ENCODE results near the gene EXOSC3. TPM values are rescaled to one million over a fixed set of nuclear protein-coding genes. Genes with fewer than 3 reads are reported as not detected.

Gene EXOSC3
- total and polyA plus RNA-seq, 2 donors (not counting 3 experiments of a cell fraction or from before 2014, with no cell fraction given), result 25.0 to 38.0 TPM

DNA sequence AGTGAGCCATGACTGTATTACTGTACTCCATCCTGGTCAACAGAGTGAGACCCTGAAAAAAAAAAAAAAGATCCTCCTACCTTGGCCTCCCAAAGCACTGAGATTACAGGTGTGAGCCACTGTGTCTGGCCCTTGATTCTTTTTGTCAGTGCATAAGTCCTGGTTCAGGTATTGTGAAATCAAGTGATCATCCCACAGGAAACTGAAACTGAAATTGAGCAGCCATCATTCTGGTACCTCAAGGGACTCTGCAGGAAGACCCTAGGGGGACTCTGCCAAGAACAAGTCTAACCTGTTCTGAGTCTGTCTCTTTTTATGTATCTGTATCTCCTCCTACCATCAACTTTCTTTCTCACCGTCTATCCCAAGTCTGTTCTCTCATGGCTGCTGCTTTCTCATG is 13.8 kb upstream of the EXOSC3 start:
- Histone ChIP-seq H3K27me3 (ENCODE audit: control insufficient read depth in 2 of 2, insufficient read depth in 2 of 2, low read length in 2 of 2) (no peaks in the 10 kb centered on the region), H3K9me1 (replicated peaks; ENCODE audit: control insufficient read depth, extremely low read depth, insufficient read depth, low read length) (no peaks in the 10 kb centered on the region), H3K9me3 (replicated peaks; ENCODE audit: control insufficient read depth, insufficient read depth, low read length) (no peaks in the 10 kb centered on the region), H2AFZ (ENCODE audit: low read depth, low read length) (no peak overlapping the region), H3K9ac (replicated peaks; ENCODE audit: extremely low read depth, insufficient read depth, low read length) (no peak overlapping the region), H3K4me1 (ENCODE audit: control insufficient read depth, extremely low read depth, insufficient read depth, low read length) (peaks cover 14% of the 10 kb centered on the region), H3K4me3 (replicated peaks in 1 of 3; ENCODE audit: insufficient read depth in 1 of 3, low read depth in 1 of 3, low read length in 3 of 3) (no peak overlapping the region), H3K79me2 (ENCODE audit: control insufficient read depth, insufficient read depth, low read length) (peaks cover 28% of the 10 kb centered on the region), H3K36me3 (ENCODE audit: control insufficient read depth in 2 of 2, extremely low read depth in 1 of 2, insufficient read depth in 2 of 2, low read length in 2 of 2) (no peaks in the 10 kb centered on the region), H3K4me2 (ENCODE audit: insufficient read depth, low read length) (no peak overlapping the region), H3K27ac (ENCODE audit: insufficient read depth, low read depth, low read length) (no peak overlapping the region), H4K20me1 (replicated peaks; ENCODE audit: control insufficient read depth, extremely low read depth, insufficient read depth, low read length) (peaks cover 5% of the 10 kb centered on the region)
- no peak for DNase-seq (ENCODE audit: low read depth, low spot score)
- FAIRE-seq, result no peak
- POLR2A ChIA-PET, result no interaction called here
- TF ChIP-seq EZH2 (IDR thresholded peaks at IDR 0.05; ENCODE audit: borderline replicate concordance, low read depth, low read length, severe bottlenecking) (no peak), GATA2 (IDR thresholded peaks at IDR 0.05; ENCODE audit: insufficient read depth, insufficient read length, low read depth, low read length) (no peak), JUN (IDR thresholded peaks at IDR 0.05; ENCODE audit: borderline replicate concordance, insufficient read depth, insufficient read length, low read depth) (no peak)
- TF ChIP-seq, protein P1, sequence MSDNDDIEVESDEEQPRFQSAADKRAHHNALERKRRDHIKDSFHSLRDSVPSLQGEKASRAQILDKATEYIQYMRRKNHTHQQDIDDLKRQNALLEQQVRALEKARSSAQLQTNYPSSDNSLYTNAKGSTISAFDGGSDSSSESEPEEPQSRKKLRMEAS (IDR thresholded peaks at IDR 0.05; ENCODE audit: insufficient read depth, insufficient read length), result no peak
- no TSS peak for BruUV-seq (replicated peaks)
- dilution Hi-C loops (cut with MboI; ENCODE audit: extremely low pct_ligation_motif_present, low sequenced_read_pairs), result no loop called here
- intact Hi-C loops (cut with micrococcal nuclease), result no loop called here
- CTCF ChIA-PET, result no interaction called here

DNA sequence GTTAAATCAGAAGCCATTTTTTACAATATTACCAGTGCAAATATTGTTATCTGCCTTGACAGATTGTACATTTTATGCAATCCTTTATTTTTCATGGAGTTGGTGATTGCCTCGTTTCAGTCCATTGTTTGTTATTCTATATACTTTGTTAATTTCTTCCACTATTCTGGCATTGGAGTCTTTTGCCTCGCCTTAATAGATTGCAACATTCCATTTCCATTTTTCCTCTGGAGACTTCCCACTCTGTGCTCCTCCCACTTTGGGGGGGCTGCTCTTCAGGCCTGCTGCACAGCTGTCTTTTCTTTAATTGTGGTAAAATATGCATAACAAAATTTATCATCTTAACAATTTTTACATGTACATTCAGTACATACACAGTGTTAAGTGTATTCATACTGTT is 11.4 kb upstream of the EXOSC3 start:
- BruUV-seq (replicated peaks), result no TSS peak
- Histone ChIP-seq H3K79me2 (ENCODE audit: control insufficient read depth, insufficient read depth, low read length) (peaks cover 4% of the 10 kb centered on the region), H3K4me2 (ENCODE audit: insufficient read depth, low read length) (no peak overlapping the region), H3K9ac (replicated peaks; ENCODE audit: extremely low read depth, insufficient read depth, low read length) (no peak overlapping the region), H3K9me1 (replicated peaks; ENCODE audit: control insufficient read depth, extremely low read depth, insufficient read depth, low read length) (no peaks in the 10 kb centered on the region), H4K20me1 (replicated peaks; ENCODE audit: control insufficient read depth, extremely low read depth, insufficient read depth, low read length) (no peaks in the 10 kb centered on the region), H3K36me3 (ENCODE audit: control insufficient read depth in 2 of 2, extremely low read depth in 1 of 2, insufficient read depth in 2 of 2, low read length in 2 of 2) (no peaks in the 10 kb centered on the region), H3K4me1 (ENCODE audit: control insufficient read depth, extremely low read depth, insufficient read depth, low read length) (peaks cover 3% of the 10 kb centered on the region), H3K9me3 (replicated peaks; ENCODE audit: control insufficient read depth, insufficient read depth, low read length) (no peaks in the 10 kb centered on the region), H3K27ac (ENCODE audit: insufficient read depth, low read depth, low read length) (no peak overlapping the region), H3K27me3 (ENCODE audit: control insufficient read depth in 2 of 2, insufficient read depth in 2 of 2, low read length in 2 of 2) (no peaks in the 10 kb centered on the region), H3K4me3 (replicated peaks in 1 of 3; ENCODE audit: insufficient read depth in 1 of 3, low read depth in 1 of 3, low read length in 3 of 3) (no peak overlapping the region), H2AFZ (ENCODE audit: low read depth, low read length) (no peak overlapping the region)
- CTCF ChIA-PET, result no interaction called here
- TF ChIP-seq, protein P1 (IDR thresholded peaks at IDR 0.05; ENCODE audit: insufficient read depth, insufficient read length), result no peak
- TF ChIP-seq POLR2AphosphoS5 (IDR thresholded peaks at IDR 0.05; ENCODE audit: insufficient read depth, low read depth, low read length), result no peak
- TF ChIP-seq FOS (IDR thresholded peaks at IDR 0.05; ENCODE audit: borderline replicate concordance, insufficient read depth, low read length), result no peak
- no peak for TF ChIP-seq POLR2A (IDR thresholded peaks at IDR 0.05; ENCODE audit: low read depth, low read length)
- TF ChIP-seq MYC (IDR thresholded peaks at IDR 0.05; ENCODE audit: low read depth, low read length), result no peak
- no peak for TF ChIP-seq JUN (IDR thresholded peaks at IDR 0.05; ENCODE audit: borderline replicate concordance, insufficient read depth, insufficient read length, low read depth)
- TF ChIP-seq GATA2 (IDR thresholded peaks at IDR 0.05; ENCODE audit: insufficient read depth, insufficient read length, low read depth, low read length), result no peak
- TF ChIP-seq, protein P2, sequence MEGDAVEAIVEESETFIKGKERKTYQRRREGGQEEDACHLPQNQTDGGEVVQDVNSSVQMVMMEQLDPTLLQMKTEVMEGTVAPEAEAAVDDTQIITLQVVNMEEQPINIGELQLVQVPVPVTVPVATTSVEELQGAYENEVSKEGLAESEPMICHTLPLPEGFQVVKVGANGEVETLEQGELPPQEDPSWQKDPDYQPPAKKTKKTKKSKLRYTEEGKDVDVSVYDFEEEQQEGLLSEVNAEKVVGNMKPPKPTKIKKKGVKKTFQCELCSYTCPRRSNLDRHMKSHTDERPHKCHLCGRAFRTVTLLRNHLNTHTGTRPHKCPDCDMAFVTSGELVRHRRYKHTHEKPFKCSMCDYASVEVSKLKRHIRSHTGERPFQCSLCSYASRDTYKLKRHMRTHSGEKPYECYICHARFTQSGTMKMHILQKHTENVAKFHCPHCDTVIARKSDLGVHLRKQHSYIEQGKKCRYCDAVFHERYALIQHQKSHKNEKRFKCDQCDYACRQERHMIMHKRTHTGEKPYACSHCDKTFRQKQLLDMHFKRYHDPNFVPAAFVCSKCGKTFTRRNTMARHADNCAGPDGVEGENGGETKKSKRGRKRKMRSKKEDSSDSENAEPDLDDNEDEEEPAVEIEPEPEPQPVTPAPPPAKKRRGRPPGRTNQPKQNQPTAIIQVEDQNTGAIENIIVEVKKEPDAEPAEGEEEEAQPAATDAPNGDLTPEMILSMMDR (IDR thresholded peaks at IDR 0.05; ENCODE audit: extremely low read depth in 1 of 2, insufficient read depth in 1 of 2, low read depth in 1 of 2, low read length in 2 of 2), result no peak
- TF ChIP-seq EZH2 (IDR thresholded peaks at IDR 0.05; ENCODE audit: borderline replicate concordance, low read depth, low read length, severe bottlenecking), result no peak
- intact Hi-C loops (cut with micrococcal nuclease) (no loop called here), dilution Hi-C loops (cut with MboI; ENCODE audit: extremely low pct_ligation_motif_present, low sequenced_read_pairs) (no loop called here)
- no peak for FAIRE-seq
- no peak for DNase-seq (ENCODE audit: low read depth, low spot score)
- POLR2A ChIA-PET, result no interaction called here
